HG03175 (cell line): ENCODE measurements around the gene RMDN2.
"Not testable (repeated sequence)": the region's sequence is repeated elsewhere in the genome, so short reads cannot be mapped to it uniquely, and the experiment has no call there.

Source experiments
- ATAC-seq: cut with Tn5 transposase; IDR thresholded peaks from one replicate; pipeline ENCODE4 v1.9.1; 2021; ENCODE audit warnings: mild to moderate bottlenecking, moderate library complexity; ENCODE audit not compliant: unreplicated experiment

RMDN2 gene

DNA sequence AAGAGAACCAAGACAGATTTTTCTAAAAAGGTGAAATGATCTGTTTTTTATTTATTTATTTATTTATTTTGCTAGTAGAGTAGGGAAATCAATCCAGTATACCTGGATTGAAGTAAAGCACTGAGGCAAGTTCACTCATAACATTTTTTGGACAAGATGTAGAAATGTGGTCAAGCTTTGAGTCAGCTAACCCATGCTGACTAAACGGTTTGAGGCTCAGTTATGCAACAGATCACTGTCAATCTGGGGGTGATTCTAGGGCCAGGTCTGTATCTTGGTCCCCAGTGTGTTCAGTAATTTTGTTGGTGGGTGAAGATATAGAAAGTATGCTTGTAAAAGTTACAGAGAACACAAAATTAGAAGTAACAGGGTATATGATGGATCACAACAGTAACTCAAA is 60.2 kb downstream of the RMDN2 start:
- no peak for ATAC-seq

DNA sequence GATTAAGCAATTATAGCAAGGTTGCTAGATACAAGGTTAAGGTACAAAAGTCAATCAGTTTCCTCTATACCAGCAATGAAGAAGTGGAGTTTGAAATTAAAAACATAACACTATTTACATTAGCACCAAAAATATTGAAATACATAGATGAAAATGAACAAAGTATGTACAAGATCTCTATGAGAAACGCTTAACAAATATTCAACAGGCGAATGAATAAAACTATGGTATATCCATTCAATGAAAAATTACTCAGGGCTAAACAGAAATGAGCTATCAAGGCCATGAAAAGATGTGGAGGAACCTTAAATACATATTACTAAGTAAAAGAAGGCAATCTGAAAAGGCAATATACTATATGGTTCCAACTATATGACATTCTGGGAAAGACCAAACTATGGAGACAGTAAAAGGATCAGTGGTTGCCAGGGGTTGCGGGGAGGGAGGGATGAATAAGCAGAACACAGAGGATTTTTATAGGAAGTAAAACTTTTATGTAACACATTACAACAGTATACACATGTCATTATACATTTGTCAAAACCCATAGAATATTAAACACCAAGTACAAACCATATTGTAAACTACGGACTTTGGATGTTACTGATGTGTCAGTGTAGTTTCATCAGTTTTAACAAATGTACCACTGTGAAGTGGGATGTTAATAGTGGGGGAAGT is 62.1 kb downstream of the RMDN2 start:
- ATAC-seq: no peak

- no peak for ATAC-seq
Measured at GRCh38 chr2:37992601-37993000, 67.5 kb downstream of the RMDN2 start.

- ATAC-seq: no peak
Measured at GRCh38 chr2:37993143-37993542, 68.1 kb downstream of the RMDN2 start.

DNA sequence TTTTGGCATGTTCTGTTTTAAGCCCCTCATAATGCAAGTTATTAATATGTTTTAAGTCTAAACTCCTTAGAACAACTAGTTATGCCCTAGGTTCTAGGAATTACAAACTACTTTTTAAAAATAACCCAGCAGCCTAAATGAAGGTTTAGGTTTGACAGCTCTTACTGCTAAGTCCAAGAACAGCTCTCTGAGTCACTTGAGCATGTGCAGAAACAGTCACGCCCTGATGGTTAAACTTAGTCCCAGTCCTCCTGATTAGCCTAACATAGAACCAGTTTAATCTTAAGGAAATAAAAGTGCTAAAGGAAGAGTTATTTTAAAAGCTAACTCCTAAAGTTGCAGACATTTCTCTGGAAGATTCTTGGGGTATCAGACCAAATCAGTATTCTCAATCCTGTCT is 72.5 kb downstream of the RMDN2 start:
- ATAC-seq: no peak

- no peak for ATAC-seq
Measured at GRCh38 chr2:38000485-38001222, 75.6 kb downstream of the RMDN2 start.

- not testable (repeated sequence) for ATAC-seq
Measured at GRCh38 chr2:38010187-38010586, 85.1 kb downstream of the RMDN2 start.

GRCh38 chr2:38010995-38011394 is 85.9 kb downstream of the RMDN2 start:
- no peak for ATAC-seq

GRCh38 chr2:38013158-38013752 is 88.2 kb downstream of the RMDN2 start:
- ATAC-seq: no peak

- ATAC-seq: no peak
Measured at GRCh38 chr2:38016219-38016618, 91.1 kb downstream of the RMDN2 start.

GRCh38 chr2:38017836-38018235 is 92.7 kb downstream of the RMDN2 start:
- no peak for ATAC-seq

DNA sequence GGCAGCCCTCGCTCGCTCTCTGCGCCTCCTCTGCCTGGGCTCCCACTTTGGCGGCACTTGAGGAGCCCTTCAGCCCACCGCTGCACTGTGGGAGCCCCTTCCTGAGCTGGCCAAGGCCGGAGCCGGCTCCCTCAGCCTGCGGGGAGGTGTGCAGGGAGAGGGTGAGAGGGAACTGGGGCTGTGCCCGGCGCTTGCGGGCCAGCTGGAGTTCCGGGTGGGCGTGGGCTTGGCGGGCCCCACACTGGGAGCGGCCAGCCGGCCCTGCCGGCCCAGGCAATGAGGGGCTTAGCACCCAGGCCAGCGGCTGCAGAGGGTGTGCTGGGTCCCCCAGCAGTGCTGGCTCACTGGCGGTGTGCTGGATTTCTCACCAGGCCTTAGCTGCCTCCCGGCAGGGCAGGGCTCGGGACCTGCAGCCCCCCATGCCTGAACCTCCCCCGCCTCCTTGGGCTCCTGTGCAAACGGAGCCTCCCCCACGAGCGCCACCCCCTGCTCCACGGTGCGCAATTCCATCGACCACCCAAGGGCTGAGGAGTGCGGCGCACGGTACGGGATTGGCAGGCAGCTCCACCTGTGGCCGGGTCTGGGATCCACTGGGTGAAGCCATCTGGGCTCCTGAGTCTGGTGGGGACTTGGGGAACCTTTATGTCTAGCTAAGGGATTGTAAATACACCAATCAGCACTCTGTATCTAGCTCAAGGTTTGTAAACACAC is 95.4 kb downstream of the RMDN2 start:
- not testable (repeated sequence) for ATAC-seq

GRCh38 chr2:38021589-38021988 is 96.5 kb downstream of the RMDN2 start:
- no peak for ATAC-seq

DNA sequence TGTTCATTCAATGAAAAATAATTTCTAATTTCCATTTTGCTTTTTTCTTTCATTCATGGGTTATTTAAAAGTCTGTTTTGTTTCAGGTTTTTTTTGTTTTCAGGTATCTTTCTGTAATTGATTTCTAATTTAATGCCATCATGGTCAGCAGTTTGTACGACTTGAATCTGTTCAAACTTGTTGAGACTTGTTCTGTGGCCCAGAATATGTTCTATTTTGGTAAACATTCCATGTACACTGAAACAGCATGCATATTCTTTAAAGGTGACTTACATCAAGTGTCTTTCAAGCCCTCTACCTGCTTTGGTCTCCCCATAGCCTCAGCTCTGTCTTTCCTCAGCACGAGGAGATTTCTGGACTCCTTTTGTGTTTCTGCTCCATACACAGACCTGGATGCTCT is 101.8 kb downstream of the RMDN2 start:
- ATAC-seq: no peak

DNA sequence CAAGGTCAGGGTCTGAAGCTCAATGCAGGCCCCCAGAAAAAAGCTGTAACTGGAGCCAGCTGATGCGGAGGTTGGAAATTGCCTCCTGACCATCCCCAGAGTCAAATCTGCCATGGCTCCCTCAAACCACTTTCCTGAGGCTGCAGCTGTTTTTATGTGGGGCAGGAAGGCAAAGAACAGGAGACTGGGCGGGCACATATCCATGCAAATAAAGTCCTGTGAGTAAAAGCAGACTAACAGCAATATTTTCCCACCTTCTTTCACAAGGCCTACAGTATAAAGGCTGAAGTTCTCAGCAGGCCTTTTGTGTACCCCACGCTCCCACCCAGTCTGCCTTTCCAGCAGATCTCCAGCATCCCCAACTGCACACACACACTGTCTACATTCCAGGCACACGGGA is 103.7 kb downstream of the RMDN2 start:
- ATAC-seq: no peak

DNA sequence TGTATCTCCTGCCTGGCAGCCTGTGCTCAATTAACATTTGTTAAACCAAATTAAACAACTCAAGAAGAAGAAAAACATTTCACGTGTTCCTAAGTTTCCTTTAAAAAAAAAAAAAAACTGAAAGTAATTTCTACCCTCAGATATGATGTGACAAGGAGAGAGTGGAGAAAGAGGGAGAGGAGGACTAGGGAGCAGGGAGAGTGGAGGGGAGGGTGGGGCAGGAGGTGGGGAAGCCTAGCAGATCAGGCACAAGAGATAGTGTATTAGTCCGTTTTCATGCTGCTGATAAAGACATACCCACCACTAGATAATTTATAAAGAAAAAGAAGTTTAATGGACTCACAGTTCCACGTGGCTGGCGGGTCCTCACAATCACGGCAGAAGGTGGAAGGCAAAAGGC is 104.4 kb downstream of the RMDN2 start:
- no peak for ATAC-seq

GRCh38 chr2:38030635-38031355 is 105.7 kb downstream of the RMDN2 start:
- no peak for ATAC-seq

GRCh38 chr2:38032946-38033345 is 107.9 kb downstream of the RMDN2 start:
- no peak for ATAC-seq

DNA sequence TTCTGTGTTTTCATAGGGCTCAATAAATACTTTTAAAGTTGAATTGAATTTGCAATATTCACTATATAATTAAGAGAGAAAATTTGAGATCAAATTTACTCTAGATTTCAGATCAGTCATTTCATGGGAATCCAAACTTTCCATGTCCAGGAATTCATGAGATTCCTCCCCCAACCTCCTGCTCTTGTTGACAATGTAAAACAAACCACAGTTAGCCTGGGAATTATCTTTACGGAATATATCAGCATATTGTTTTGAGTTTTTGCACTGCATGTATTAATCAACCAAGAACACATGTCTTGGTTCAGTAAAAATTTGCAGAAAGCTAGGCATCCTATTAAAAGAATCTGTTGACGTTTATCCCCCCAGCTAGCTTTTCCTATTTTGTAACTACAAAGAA is 108.6 kb downstream of the RMDN2 start:
- no peak for ATAC-seq

DNA sequence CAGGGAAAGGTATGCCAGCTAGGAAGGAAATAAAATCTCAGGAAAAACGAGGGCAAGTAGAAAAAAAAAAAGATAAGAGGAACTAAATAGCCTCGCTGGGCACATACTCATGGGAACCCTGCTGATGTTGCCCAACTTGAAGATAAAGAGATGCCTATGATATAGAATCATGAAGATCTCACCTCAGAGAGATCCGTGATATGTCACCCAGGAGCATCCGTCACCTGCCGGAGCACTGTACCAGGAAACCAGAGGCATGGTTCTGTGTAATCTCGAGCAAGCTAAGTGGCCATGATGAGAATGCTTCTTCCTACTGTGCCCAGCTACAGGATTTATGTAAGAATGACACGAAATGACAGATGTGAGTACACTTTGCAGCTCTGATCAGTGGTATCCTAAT is 110.9 kb downstream of the RMDN2 start:
- no peak for ATAC-seq

GRCh38 chr2:38037325-38037724 is 112.2 kb downstream of the RMDN2 start:
- ATAC-seq: no peak
